Thyroid gland (tissue), 4 donors: ENCODE measurements around the gene FOXE3.

Experiments
- POLR2A ChIP-seq, 2 donors: fragments of 450-650 bp; IDR thresholded peaks; one replicate each; pipeline ENCODE4 v1.6.1; 2017; ENCODE audit warnings: antibody characterized with exemption in 2 of 2, mild to moderate bottlenecking in 2 of 2, moderate library complexity in 1 of 2
- TF ChIP-seq, protein P1 (sequence below), 6 experiments: fragments of 200-600 bp in 3 of 6; fragments of 450-650 bp in 3 of 6; sonication (generic) in 3 of 6; IDR thresholded peaks; one replicate each; pipeline ENCODE4 v1.5.1; 2016 to 2019; ENCODE audit warnings: antibody characterized with exemption in 6 of 6, mild to moderate bottlenecking in 2 of 6, inconsistent platforms in 1 of 6, moderate library complexity in 1 of 6

DNA sequence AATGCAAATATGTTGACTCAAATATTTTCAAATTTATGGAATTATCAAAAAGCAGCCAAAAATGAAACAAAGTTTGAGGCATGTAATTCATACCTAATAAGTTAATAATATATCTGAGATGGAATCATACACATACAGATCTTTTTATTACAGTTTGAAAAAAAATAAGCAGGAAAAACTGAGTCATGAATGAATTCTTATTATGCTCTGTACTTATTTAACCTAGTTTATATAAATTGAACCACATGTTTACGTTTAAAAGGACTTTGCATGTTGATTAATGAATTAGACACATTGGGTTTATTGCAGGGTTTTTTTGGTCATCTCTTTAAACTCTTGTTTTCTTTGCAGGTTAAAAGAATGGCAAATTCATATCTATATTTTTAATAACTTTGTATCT, 41.6 kb upstream of the FOXE3 start:
- TF ChIP-seq, protein P1, sequence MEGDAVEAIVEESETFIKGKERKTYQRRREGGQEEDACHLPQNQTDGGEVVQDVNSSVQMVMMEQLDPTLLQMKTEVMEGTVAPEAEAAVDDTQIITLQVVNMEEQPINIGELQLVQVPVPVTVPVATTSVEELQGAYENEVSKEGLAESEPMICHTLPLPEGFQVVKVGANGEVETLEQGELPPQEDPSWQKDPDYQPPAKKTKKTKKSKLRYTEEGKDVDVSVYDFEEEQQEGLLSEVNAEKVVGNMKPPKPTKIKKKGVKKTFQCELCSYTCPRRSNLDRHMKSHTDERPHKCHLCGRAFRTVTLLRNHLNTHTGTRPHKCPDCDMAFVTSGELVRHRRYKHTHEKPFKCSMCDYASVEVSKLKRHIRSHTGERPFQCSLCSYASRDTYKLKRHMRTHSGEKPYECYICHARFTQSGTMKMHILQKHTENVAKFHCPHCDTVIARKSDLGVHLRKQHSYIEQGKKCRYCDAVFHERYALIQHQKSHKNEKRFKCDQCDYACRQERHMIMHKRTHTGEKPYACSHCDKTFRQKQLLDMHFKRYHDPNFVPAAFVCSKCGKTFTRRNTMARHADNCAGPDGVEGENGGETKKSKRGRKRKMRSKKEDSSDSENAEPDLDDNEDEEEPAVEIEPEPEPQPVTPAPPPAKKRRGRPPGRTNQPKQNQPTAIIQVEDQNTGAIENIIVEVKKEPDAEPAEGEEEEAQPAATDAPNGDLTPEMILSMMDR (IDR thresholded peaks at IDR 0.05) = no peak
- TF ChIP-seq POLR2A (IDR thresholded peaks at IDR 0.05) = no peak
